Gastroesophageal sphincter (tissue), 4 donors: ENCODE results near the gene NUDT11. TPM values are rescaled to one million over a fixed set of nuclear protein-coding genes. Genes with fewer than 3 reads are reported as not detected.

Source experiments
- total RNA-seq, 4 donors: library from RNA; depleted of rRNA; stranded (reverse); fragments of >200 nt; gene quantifications; one replicate each; pipeline ENCODE4 v1.1.0, GENCODE V29; 2016

Gene NUDT11
- total RNA-seq, 4 donors from 2014 or later, result 2.4 to 5.1 (median 3.8) TPM

Other genes with a start within 250 kb of the NUDT11 start
- gene NUDT10, start 163.8 kb downstream of the NUDT11 start, total RNA-seq, result 1 to 10 TPM in 3 of 4 donors, under 1 TPM in 1; 0.78 to 5.9 (median 3.5) TPM
- gene CENPVL3, start 122.3 kb upstream of the NUDT11 start, total RNA-seq, result not detected
- not detected for gene CENPVL2, start 186.2 kb upstream of the NUDT11 start, total RNA-seq
- gene CENPVL1, start 213.9 kb upstream of the NUDT11 start, total RNA-seq, result not detected
- gene GSPT2, start 246.8 kb upstream of the NUDT11 start, total RNA-seq, result 1 to 10 TPM; 4.8 to 7.1 (median 6.6) TPM